H9 (cell line): Measurements from ENCODE around the gene CYTH4. TPM values are rescaled to one million over a fixed set of nuclear protein-coding genes. Genes with fewer than 3 reads are reported as not detected.

Source experiments
- DNase-seq: peaks from one replicate; pipeline ENCODE4 v3.0.0-alpha.2; 2017
- H2AFZ ChIP-seq: one replicate; pipeline ENCODE4 v1.6.1; 2013; ENCODE audit warnings: mild to moderate bottlenecking, low read length, control low read depth, moderate library complexity
- H2AK5ac ChIP-seq: 2 replicates; pipeline ENCODE4 v1.6.1; 2013; ENCODE audit warnings: low read length, control low read depth, mixed read lengths; ENCODE audit not compliant: insufficient read length
- H2BK120ac ChIP-seq: one replicate; pipeline ENCODE4 v1.6.1; 2013; ENCODE audit warnings: low read depth, mild to moderate bottlenecking, low read length, control low read depth, inconsistent platforms; ENCODE audit not compliant: poor library complexity, severe bottlenecking
- H2BK12ac ChIP-seq: 2 replicates; pipeline ENCODE4 v1.6.1; 2013; ENCODE audit warnings: low read length, control low read depth, mixed read lengths, low read depth; ENCODE audit not compliant: insufficient read length
- H2BK15ac ChIP-seq: 2 replicates; pipeline ENCODE4 v1.6.1; 2013; ENCODE audit warnings: low read depth, low read length, control low read depth
- H2BK20ac ChIP-seq: one replicate; pipeline ENCODE4 v1.6.1; 2013; ENCODE audit warnings: low read depth, mild to moderate bottlenecking, low read length, control low read depth, inconsistent platforms; ENCODE audit not compliant: poor library complexity, severe bottlenecking
- H2BK5ac ChIP-seq: 2 replicates; pipeline ENCODE4 v1.6.1; 2013; ENCODE audit warnings: low read length, control low read depth, mixed read lengths; ENCODE audit not compliant: insufficient read length
- H3K14ac ChIP-seq: 2 replicates; pipeline ENCODE4 v1.6.1; 2013; ENCODE audit warnings: low read length, control low read depth; ENCODE audit not compliant: insufficient read depth
- H3K18ac ChIP-seq: 2 replicates; pipeline ENCODE4 v1.6.1; 2013; ENCODE audit warnings: low read depth, mild to moderate bottlenecking, mixed read lengths, low read length, control low read depth; ENCODE audit not compliant: insufficient read length
- H3K23ac ChIP-seq: 2 replicates; pipeline ENCODE4 v1.6.1; 2013; ENCODE audit warnings: low read length, control low read depth, mixed read lengths, low read depth; ENCODE audit not compliant: insufficient read length
- H3K23me2 ChIP-seq: 2 replicates; pipeline ENCODE4 v1.6.1; 2013; ENCODE audit warnings: low read depth, mild to moderate bottlenecking, mixed read lengths, low read length, control low read depth; ENCODE audit not compliant: insufficient read length, poor library complexity, severe bottlenecking
- H3K27ac ChIP-seq: 2 replicates; pipeline ENCODE4 v1.5.1; 2013; ENCODE audit warnings: low read length, control low read depth, mixed read lengths, low read depth; ENCODE audit not compliant: insufficient read length
- H3K27me3 ChIP-seq: 2 replicates; pipeline ENCODE4 v1.6.1; 2013; ENCODE audit warnings: low read length, control low read depth, inconsistent platforms; ENCODE audit not compliant: insufficient read depth
- H3K4ac ChIP-seq: 2 replicates; pipeline ENCODE4 v1.6.1; 2013; ENCODE audit warnings: low read depth, mild to moderate bottlenecking, control low read depth, inconsistent platforms, low read length, moderate library complexity
- H3K4me1 ChIP-seq: 2 replicates; pipeline ENCODE4 v1.6.1; 2013; ENCODE audit warnings: low read length, control low read depth, inconsistent platforms; ENCODE audit not compliant: insufficient read depth
- H3K4me2 ChIP-seq: 2 replicates; pipeline ENCODE4 v1.6.1; 2013; ENCODE audit warnings: low read length, control low read depth, mixed read lengths; ENCODE audit not compliant: insufficient read length, insufficient read depth
- H3K56ac ChIP-seq: 2 replicates; pipeline ENCODE4 v1.6.1; 2013; ENCODE audit warnings: low read depth, mild to moderate bottlenecking, mixed read lengths, low read length, control low read depth; ENCODE audit not compliant: insufficient read length
- H3K79me1 ChIP-seq: 2 replicates; pipeline ENCODE4 v1.6.1; 2013; ENCODE audit warnings: low read depth, mild to moderate bottlenecking, moderate library complexity, low read length, control low read depth, inconsistent platforms; ENCODE audit not compliant: insufficient read depth, poor library complexity, severe bottlenecking
- H3K79me2 ChIP-seq: 2 replicates; pipeline ENCODE4 v1.6.1; 2013; ENCODE audit warnings: low read length, control low read depth, inconsistent platforms; ENCODE audit not compliant: insufficient read depth
- H3K9ac ChIP-seq: 2 replicates; pipeline ENCODE4 v1.6.1; 2013; ENCODE audit warnings: low read length, control low read depth, mixed read lengths; ENCODE audit not compliant: insufficient read length; ENCODE audit errors: extremely low read depth
- H3K9me3 ChIP-seq: one replicate; pipeline ENCODE4 v1.6.1; 2013; ENCODE audit warnings: low read depth, low read length, inconsistent platforms; ENCODE audit not compliant: control insufficient read depth
- H3T11ph ChIP-seq: one replicate; pipeline ENCODE4 v1.6.1; 2013; ENCODE audit warnings: mild to moderate bottlenecking, low read length, control low read depth, inconsistent platforms
- H4K20me1 ChIP-seq: one replicate; pipeline ENCODE4 v1.6.1; 2013; ENCODE audit not compliant: control insufficient read depth, insufficient read length, insufficient read depth
- H4K5ac ChIP-seq: 2 replicates; pipeline ENCODE4 v1.6.1; 2013; ENCODE audit warnings: low read depth, mild to moderate bottlenecking, mixed read lengths, low read length, control low read depth; ENCODE audit not compliant: insufficient read length
- H4K8ac ChIP-seq: replicated peaks from 2 replicates; pipeline ENCODE4 v1.6.1; 2013; ENCODE audit warnings: low read length, control low read depth, mixed read lengths, low read depth; ENCODE audit not compliant: insufficient read length
- H4K91ac ChIP-seq: 2 replicates; pipeline ENCODE4 v1.6.1; 2013; ENCODE audit warnings: low read depth, mild to moderate bottlenecking, moderate library complexity, mixed read lengths, low read length, control low read depth; ENCODE audit not compliant: insufficient read length
- H3K27ac Mint-ChIP-seq, 3 experiments: 2 replicates in 2 of 3; 3 replicates in 1 of 3; pipeline ENCODE4 v1.8.0; 2020 to 2021; ENCODE audit warnings: mixed read lengths in 3 of 3, mild to moderate bottlenecking in 1 of 3, moderate library complexity in 1 of 3
- H3K27me3 Mint-ChIP-seq: 2 replicates; pipeline ENCODE4 v1.8.0; 2021; ENCODE audit warnings: low read depth, mild to moderate bottlenecking, moderate library complexity, mixed read lengths
- H3K36me3 Mint-ChIP-seq, 3 experiments: 2 replicates in 2 of 3; 3 replicates in 1 of 3; pipeline ENCODE4 v1.8.0; 2020 to 2021; ENCODE audit warnings: low read depth in 3 of 3, mixed read lengths in 3 of 3; ENCODE audit not compliant: insufficient read depth in 1 of 3
- H3K4me1 Mint-ChIP-seq, 2 experiments: 2 replicates each; pipeline ENCODE4 v1.8.0; 2020; ENCODE audit warnings: mixed read lengths in 2 of 2
- H3K4me3 Mint-ChIP-seq, 2 experiments: 2 replicates in 1 of 2; 3 replicates in 1 of 2; pipeline ENCODE4 v1.8.0; 2020 to 2021; ENCODE audit warnings: mild to moderate bottlenecking in 2 of 2, mixed read lengths in 2 of 2, moderate library complexity in 1 of 2
- H3K9me3 Mint-ChIP-seq, 2 experiments: 2 replicates in 1 of 2; 3 replicates in 1 of 2; pipeline ENCODE4 v1.8.0; 2020; ENCODE audit warnings: mild to moderate bottlenecking in 2 of 2, mixed read lengths in 2 of 2, moderate library complexity in 1 of 2
- CTCF ChIP-seq: fragments of 200-600 bp; sonication (generic); conservative IDR thresholded peaks from 3 replicates; pipeline ENCODE4 v1.8.0; 2021; ENCODE audit warnings: antibody characterized with exemption, mild to moderate bottlenecking
- WGBS: extraction: QIAGEN DNeasy Blood & Tissue Kit; methylation state at CpG from one replicate; pipeline ENCODE4 v1.1.7; 2013; ENCODE audit warnings: missing lambda C conversion rate, low lambda C conversion rate, mixed read lengths; ENCODE audit not compliant: insufficient read length; ENCODE audit errors: extremely low coverage; 5-methylcytosine and 5-hydroxymethylcytosine counted together
- total RNA-seq: library from RNA; stranded (reverse); gene quantifications from 2 replicates; pipeline ENCODE4 v1.2.1, GENCODE V29; 2021

The CYTH4 gene
- total RNA-seq, 1 experiment from 2014 or later: not detected

- no peaks in the 10 kb centered on the region for H3K9me3 Mint-ChIP-seq
- peaks cover 16% of the 10 kb centered on the region for H3K27me3 Mint-ChIP-seq
These were observed 29.1 kb upstream of the CYTH4 start for GRCh38 chr22:37253126-37253660.

More at GRCh38 chr22:37253126-37253660, 29.1 kb upstream of the CYTH4 start:
- Histone ChIP-seq H3K27me3 (no peaks in the 10 kb centered on the region), H2BK120ac (no peak overlapping the region), H4K20me1 (no peaks in the 10 kb centered on the region), H3K18ac (no peak overlapping the region), H3K4me1 (no peaks in the 10 kb centered on the region), H3K27ac (no peak overlapping the region), H3K4ac (no peak overlapping the region), H4K8ac (no peak overlapping the region), H3T11ph (no peak overlapping the region), H3K56ac (no peak overlapping the region), H2BK5ac (no peak overlapping the region), H3K9ac (no peak overlapping the region), H3K79me1 (no peaks in the 10 kb centered on the region), H3K4me2 (no peak overlapping the region), H3K23me2 (no peaks in the 10 kb centered on the region), H2AFZ (no peak overlapping the region), H3K23ac (no peak overlapping the region), H3K14ac (no peak overlapping the region), H2AK5ac (no peak overlapping the region), H3K79me2 (no peaks in the 10 kb centered on the region), H4K5ac (no peak overlapping the region), H3K9me3 (no peaks in the 10 kb centered on the region), H2BK20ac (no peak overlapping the region), H2BK12ac (no peak overlapping the region), H2BK15ac (no peak overlapping the region), H4K91ac (no peak overlapping the region)
- Mint-ChIP-seq H3K36me3 (no peaks in the 10 kb centered on the region), H3K4me1 (peaks cover 7 to 27% of the 10 kb centered on the region in 2 experiments), H3K27ac (no peak overlapping the region), H3K4me3 (no peak overlapping the region)
- no CpG with 5 or more reads among the region's 7 CpGs for WGBS
- no peak for DNase-seq
- TF ChIP-seq CTCF: peak; percentile 27; the same call in 1 of the 3 replicates
